HG03460 (cell line): ENCODE data around the gene OTUD3.
"Not testable (repeated sequence)": the region's sequence is repeated elsewhere in the genome, so short reads cannot be mapped to it uniquely, and the experiment has no call there.

Experiments used
- ATAC-seq: cut with Tn5 transposase; IDR thresholded peaks from one replicate; pipeline ENCODE4 v1.9.1; 2021; ENCODE audit not compliant: unreplicated experiment

The OTUD3 gene

GRCh38 chr1:19866758-19867157 lies 15.4 kb upstream of the OTUD3 start:
- ATAC-seq = no peak

GRCh38 chr1:19868575-19868974 lies 13.6 kb upstream of the OTUD3 start:
- ATAC-seq = not testable (repeated sequence)

- not testable (repeated sequence) for ATAC-seq
These were observed 12.7 kb upstream of the OTUD3 start for GRCh38 chr1:19869453-19869852.

GRCh38 chr1:19869929-19870328 lies 12.3 kb upstream of the OTUD3 start:
- ATAC-seq = no peak

- ATAC-seq = no peak
These were observed 10.0 kb upstream of the OTUD3 start for GRCh38 chr1:19872190-19872589.

- ATAC-seq = no peak
These were observed 4.9 kb upstream of the OTUD3 start for GRCh38 chr1:19877181-19877750.

- ATAC-seq = no peak
These were observed 4.2 kb upstream of the OTUD3 start for GRCh38 chr1:19877821-19878636.

- no peak for ATAC-seq
These were observed 3.6 kb upstream of the OTUD3 start for GRCh38 chr1:19878637-19878985.

GRCh38 chr1:19879227-19879626 lies 3.0 kb upstream of the OTUD3 start:
- no peak for ATAC-seq

- no peak for ATAC-seq
These were observed 2.5 kb upstream of the OTUD3 start for GRCh38 chr1:19879661-19880060.

GRCh38 chr1:19880841-19881240 lies 1.4 kb upstream of the OTUD3 start:
- ATAC-seq = not testable (repeated sequence)

- ATAC-seq = no peak
These were observed 2.1 kb downstream of the OTUD3 start for GRCh38 chr1:19884312-19884711.

GRCh38 chr1:19885821-19886220 lies 3.6 kb downstream of the OTUD3 start:
- ATAC-seq = no peak

GRCh38 chr1:19888112-19888511 lies 5.9 kb downstream of the OTUD3 start:
- no peak for ATAC-seq

GRCh38 chr1:19889656-19890055 lies 7.5 kb downstream of the OTUD3 start:
- no peak for ATAC-seq

- no peak for ATAC-seq
These were observed 9.9 kb downstream of the OTUD3 start for GRCh38 chr1:19892129-19892528.

GRCh38 chr1:19892628-19893168 lies 10.5 kb downstream of the OTUD3 start:
- no peak for ATAC-seq

GRCh38 chr1:19893687-19894086 lies 11.5 kb downstream of the OTUD3 start:
- no peak for ATAC-seq

GRCh38 chr1:19894218-19894617 lies 12.0 kb downstream of the OTUD3 start:
- no peak for ATAC-seq

GRCh38 chr1:19901653-19902052 lies 19.5 kb downstream of the OTUD3 start:
- ATAC-seq = no peak

- no peak for ATAC-seq
These were observed 21.4 kb downstream of the OTUD3 start for GRCh38 chr1:19903621-19904020.

- ATAC-seq = no peak
These were observed 25.3 kb downstream of the OTUD3 start for GRCh38 chr1:19907456-19907855.
